Medulla oblongata (tissue), 1 donor: ENCODE data around the gene OR4K15.
"Not testable (repeated sequence)": the region's sequence is repeated elsewhere in the genome, so short reads cannot be mapped to it uniquely, and the experiment has no call there.

Experiments
- DNase-seq: peaks from one replicate; pipeline ENCODE4 v3.0.0-alpha.2; 2015; ENCODE audit errors: extremely low spot score

OR4K15 gene

GRCh38 chr14:19975291-19975690 lies at the start of gene OR4K15:
OR4K15 (plus strand) TSS chr14:19975591; CDS start chr14:19975591, 0 bp downstream.
- no peak for DNase-seq

DNA sequence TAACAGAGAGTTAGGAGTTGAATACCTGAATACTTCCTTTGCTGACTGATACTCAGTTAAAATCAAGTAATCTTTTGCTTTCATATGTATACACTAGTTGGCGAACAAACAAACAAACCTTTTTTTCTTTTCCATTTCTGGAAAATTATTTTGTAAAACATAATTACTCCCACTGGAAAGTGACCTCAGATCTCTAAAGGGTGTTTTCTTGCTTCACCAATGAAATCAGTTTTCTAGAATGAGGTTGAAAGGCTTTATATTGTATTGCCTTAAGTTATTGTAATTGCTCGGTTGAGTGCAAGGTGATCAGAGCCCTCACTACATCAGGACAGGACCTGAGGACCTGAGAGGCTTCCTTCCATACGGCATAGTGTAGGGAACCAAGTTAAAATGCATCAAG lies 44.8 kb upstream of the OR4K15 start, which contains the start of gene OR4K1:
TSS of gene OR4K1 (plus strand) at position 301 of the 400 bp plus-strand sequence. CDS start 4,750 bp downstream, outside the sequence.
- no peak for DNase-seq

DNA sequence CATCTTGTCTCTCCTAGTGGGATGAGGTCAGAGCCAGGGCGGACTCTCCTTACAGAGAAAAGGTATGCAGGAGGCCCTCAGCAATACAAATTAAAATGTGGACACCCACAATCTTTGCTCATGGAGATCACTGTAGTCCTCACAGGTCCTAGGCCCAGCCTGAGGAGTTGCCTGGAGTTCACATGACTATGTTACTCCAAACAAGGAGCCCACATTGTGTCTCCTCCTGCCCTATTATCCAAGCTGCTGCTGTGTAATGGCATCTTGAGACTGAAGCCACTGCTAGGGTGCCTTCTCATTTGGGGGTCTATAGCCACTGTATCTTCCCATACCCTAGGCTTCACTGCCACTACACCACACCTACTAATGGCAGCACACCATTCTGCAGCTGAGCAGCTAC lies 33.7 kb upstream of the OR4K15 start:
- DNase-seq: no peak

DNA sequence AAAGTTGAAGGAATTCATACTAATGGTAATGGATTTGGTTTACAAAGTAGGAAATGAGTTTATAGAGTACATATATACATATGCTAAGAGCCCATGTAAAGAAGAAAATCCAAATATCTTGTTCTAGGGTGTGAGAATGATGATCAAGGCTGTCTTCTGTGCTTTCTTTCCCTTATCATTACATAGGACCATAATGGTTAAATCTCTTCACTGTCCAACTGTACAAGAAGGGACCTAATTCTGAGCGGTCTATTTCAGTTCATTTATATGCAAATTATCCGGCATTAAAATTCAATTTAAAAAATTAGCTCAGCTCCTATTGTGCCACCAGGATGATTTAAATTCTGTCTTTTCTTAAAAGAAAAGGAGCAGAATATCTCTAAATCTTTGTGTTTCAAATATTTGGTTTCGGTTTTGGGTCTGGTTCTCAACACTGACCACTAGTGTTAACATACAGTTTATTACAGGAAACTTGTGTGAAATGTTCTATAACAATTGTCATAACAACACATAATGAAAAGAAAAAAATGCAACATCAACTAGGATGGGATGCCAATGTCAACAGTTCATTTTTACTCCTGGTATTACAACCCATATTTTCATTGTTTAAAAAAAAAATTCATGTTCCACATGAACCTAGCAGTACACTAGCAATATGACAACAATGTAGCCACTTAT lies 27.8 kb upstream of the OR4K15 start:
- DNase-seq: no peak

DNA sequence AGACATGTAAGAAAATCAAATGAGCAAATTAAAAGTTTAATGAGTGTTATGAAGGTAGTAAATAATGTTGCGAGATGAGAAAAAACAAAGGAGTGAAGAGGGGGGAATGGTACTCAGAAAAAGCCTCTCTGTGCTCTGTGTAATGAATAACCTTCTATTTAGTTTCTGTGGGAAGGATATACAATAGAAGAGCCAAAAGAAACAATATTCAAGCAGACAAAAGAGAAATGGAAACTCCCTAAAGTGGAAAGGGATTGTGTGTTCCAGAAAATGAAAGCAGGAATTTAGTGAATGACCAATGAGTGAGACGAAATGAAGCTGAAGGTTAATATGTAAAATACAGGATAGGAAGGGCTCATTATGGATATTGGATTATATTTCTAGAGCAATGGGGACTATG lies 26.2 kb upstream of the OR4K15 start:
- no peak for DNase-seq

- not testable (repeated sequence) for DNase-seq
These were observed 5.7 kb upstream of the OR4K15 start for GRCh38 chr14:19969735-19970134.

GRCh38 chr14:19974844-19975243 lies 547 bp upstream of the OR4K15 start:
- no peak for DNase-seq

DNA sequence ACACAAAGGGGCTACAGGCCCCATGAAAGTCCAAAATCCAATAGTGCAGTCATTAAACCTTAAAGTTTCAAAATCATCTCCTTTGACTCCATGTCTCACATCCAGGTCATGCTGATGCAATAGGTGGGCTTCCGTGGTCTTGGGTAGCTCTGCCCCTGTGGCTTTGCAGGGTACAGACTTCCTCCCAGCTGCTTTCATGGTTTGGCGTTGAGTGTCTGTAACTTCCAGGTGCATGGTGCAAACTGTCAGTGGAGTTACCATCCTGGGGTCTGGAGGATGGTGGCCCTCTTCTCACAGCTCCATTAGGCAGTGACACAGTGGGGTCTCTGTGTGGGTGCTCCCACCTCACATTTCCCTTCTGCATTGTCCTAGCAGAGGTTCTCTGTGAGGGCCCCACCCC lies 18.0 kb downstream of the OR4K15 start:
- no peak for DNase-seq

- DNase-seq: no peak
These were observed 26.5 kb downstream of the OR4K15 start, which contains the start of gene OR4Q2 for GRCh38 chr14:20001863-20002262. OR4Q2 (plus strand) TSS chr14:20002163.

DNA sequence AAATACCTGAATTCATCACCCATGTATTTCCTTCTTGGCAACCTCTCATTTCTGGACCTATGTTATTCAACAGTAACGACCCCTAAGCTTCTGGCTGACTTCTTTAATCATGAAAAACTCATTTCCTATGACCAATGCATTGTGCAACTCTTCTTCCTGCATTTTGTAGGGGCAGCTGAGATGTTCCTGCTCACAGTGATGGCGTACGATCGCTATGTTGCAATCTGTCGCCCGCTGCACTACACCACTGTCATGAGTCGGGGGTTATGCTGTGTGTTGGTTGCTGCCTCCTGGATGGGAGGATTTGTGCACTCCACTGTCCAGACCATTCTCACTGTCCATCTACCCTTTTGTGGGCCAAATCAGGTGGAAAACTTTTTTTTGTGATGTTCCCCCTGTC lies 26.9 kb downstream of the OR4K15 start:
- DNase-seq: no peak

- no peak for DNase-seq
These were observed 32.8 kb downstream of the OR4K15 start for GRCh38 chr14:20008156-20008555.

- DNase-seq: no peak
These were observed 44.0 kb downstream of the OR4K15 start, which contains the start of gene OR4K14 for GRCh38 chr14:20019257-20019865. OR4K14 (minus strand) TSS chr14:20019307; CDS start chr14:20015193, 4,114 bp downstream.
